HepG2 (cell line): ENCODE results near the gene MFSD6.

Experiments
- BCLAF1 ChIP-seq: fragments of 450-650 bp; IDR thresholded peaks from 2 replicates; pipeline ENCODE4 v1.6.1; 2017; ENCODE audit warnings: mild to moderate bottlenecking
- FOXK1 ChIP-seq: sonication (generic); formaldehyde crosslinking; IDR thresholded peaks from 2 replicates; pipeline ENCODE4 v1.4.0; 2020; ENCODE audit warnings: low read depth, missing genetic modification reagents, borderline replicate concordance
- RAD21 ChIP-seq: fragments of 450-650 bp; formaldehyde crosslinking; IDR thresholded peaks from 2 replicates; pipeline ENCODE4 v1.5.0; 2020; ENCODE audit warnings: mild to moderate bottlenecking
- SP1 ChIP-seq, 2 experiments: fragments of 450-650 bp in 1 of 2; sonication (generic) in 1 of 2; formaldehyde crosslinking in 1 of 2; IDR thresholded peaks; 2 replicates each; pipeline versions ENCODE4 v1.4.0 to v1.6.1; 2016 to 2020; ENCODE audit warnings: missing genetic modification reagents in 1 of 2
- STAT6 ChIP-seq: sonication (generic); formaldehyde crosslinking; IDR thresholded peaks from 2 replicates; pipeline ENCODE4 v1.4.0; 2020; ENCODE audit warnings: missing genetic modification reagents, mild to moderate bottlenecking, borderline replicate concordance
- ZNF180 ChIP-seq: sonication (generic); formaldehyde crosslinking; IDR thresholded peaks from 2 replicates; pipeline ENCODE4 v1.4.0; 2020; ENCODE audit warnings: low read depth, missing genetic modification reagents, borderline replicate concordance
- ZNF446 ChIP-seq: sonication (generic); formaldehyde crosslinking; IDR thresholded peaks from 2 replicates; pipeline ENCODE4 v1.5.0; 2020; ENCODE audit warnings: mild to moderate bottlenecking, missing genetic modification reagents

- no peak for TF ChIP-seq BCLAF1
- no peak for TF ChIP-seq SP1 (IDR thresholded peaks at IDR 0.05)
- no peak for TF ChIP-seq SP1 (CRISPR knock-in tag; IDR thresholded peaks at IDR 0.05)
- TF ChIP-seq ZNF180 (CRISPR knock-in tag), result no peak
- no peak for TF ChIP-seq STAT6 (CRISPR knock-in tag)
- TF ChIP-seq FOXK1, result no peak
- TF ChIP-seq ZNF446, result no peak
- no peak for TF ChIP-seq RAD21 (CRISPR knock-in tag)
Observed at GRCh38 chr2:190366248-190366753, 41.9 kb upstream of the MFSD6 start.
